ENCODE measurements around the gene RAB7B. TPM values are rescaled to one million over a fixed set of nuclear protein-coding genes. Genes with fewer than 3 reads are reported as not detected.

The RAB7B gene
- total and polyA plus RNA-seq, 2 of the 13 experiments (the other 11 are each of a cell fraction or from before 2014, with no cell fraction given) = 0.05 to 0.46 TPM

DNA sequence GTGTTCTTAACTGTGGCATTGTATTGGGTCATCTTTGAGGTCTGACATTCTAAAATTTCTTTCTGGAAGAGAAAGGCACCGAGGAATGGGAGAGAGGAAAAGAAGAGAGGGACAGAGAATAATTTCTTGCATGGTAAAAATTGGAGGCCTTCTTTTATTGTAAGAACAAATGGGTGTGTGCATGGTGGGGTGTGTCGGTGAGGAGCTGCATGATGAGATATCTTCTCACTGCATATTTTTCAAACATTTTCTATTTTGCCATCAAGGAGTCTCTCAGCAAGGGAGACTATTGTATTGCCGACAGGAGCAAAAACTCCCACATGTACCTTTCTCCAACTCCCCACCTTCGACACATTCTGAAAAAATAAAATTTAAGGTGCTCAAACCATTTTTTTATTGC lies 27.0 kb upstream of the RAB7B start (continued):
- TF ChIP-seq MYPOP (CRISPR knock-in tag; IDR thresholded peaks at IDR 0.05) = no peak
- TF ChIP-seq, protein P1, sequence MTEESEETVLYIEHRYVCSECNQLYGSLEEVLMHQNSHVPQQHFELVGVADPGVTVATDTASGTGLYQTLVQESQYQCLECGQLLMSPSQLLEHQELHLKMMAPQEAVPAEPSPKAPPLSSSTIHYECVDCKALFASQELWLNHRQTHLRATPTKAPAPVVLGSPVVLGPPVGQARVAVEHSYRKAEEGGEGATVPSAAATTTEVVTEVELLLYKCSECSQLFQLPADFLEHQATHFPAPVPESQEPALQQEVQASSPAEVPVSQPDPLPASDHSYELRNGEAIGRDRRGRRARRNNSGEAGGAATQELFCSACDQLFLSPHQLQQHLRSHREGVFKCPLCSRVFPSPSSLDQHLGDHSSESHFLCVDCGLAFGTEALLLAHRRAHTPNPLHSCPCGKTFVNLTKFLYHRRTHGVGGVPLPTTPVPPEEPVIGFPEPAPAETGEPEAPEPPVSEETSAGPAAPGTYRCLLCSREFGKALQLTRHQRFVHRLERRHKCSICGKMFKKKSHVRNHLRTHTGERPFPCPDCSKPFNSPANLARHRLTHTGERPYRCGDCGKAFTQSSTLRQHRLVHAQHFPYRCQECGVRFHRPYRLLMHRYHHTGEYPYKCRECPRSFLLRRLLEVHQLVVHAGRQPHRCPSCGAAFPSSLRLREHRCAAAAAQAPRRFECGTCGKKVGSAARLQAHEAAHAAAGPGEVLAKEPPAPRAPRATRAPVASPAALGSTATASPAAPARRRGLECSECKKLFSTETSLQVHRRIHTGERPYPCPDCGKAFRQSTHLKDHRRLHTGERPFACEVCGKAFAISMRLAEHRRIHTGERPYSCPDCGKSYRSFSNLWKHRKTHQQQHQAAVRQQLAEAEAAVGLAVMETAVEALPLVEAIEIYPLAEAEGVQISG (CRISPR knock-in tag; IDR thresholded peaks at IDR 0.05) = no peak
- TF ChIP-seq, protein P2, sequence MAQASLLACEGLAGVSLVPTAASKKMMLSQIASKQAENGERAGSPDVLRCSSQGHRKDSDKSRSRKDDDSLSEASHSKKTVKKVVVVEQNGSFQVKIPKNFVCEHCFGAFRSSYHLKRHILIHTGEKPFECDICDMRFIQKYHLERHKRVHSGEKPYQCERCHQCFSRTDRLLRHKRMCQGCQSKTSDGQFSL (CRISPR knock-in tag; IDR thresholded peaks at IDR 0.05) = no peak
- TF ChIP-seq ARID5B (CRISPR knock-in tag; IDR thresholded peaks at IDR 0.05) = no peak
- TF ChIP-seq, protein P3, sequence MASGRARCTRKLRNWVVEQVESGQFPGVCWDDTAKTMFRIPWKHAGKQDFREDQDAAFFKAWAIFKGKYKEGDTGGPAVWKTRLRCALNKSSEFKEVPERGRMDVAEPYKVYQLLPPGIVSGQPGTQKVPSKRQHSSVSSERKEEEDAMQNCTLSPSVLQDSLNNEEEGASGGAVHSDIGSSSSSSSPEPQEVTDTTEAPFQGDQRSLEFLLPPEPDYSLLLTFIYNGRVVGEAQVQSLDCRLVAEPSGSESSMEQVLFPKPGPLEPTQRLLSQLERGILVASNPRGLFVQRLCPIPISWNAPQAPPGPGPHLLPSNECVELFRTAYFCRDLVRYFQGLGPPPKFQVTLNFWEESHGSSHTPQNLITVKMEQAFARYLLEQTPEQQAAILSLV (CRISPR knock-in tag; IDR thresholded peaks at IDR 0.05; ENCODE audit: borderline replicate concordance) = no peak
- no peak for TF ChIP-seq ZNF773 (CRISPR knock-in tag; IDR thresholded peaks at IDR 0.05; ENCODE audit: borderline replicate concordance)
- no peak for TF ChIP-seq ZGPAT (CRISPR knock-in tag; IDR thresholded peaks at IDR 0.05)
- TF ChIP-seq CTCF (CRISPR knock-in tag; IDR thresholded peaks at IDR 0.05) = no peak
